GM18951 (cell line): ENCODE results near the gene TMEM182.

Experiments used
- POLR2A ChIP-seq: IDR thresholded peaks from 4 replicates; pipeline ENCODE4 v1.6.1; 2011; ENCODE audit warnings: mild to moderate bottlenecking; ENCODE audit not compliant: insufficient read length, insufficient read depth; ENCODE audit errors: extremely low read depth
- in situ Hi-C: fragments of 300-500 bp; cut with MboI; formaldehyde crosslinking; loops from one replicate; pipeline ENCODE4 v1.12.0; 2022; ENCODE audit warnings: low sequenced_read_pairs, mixed read lengths, inconsistent platforms; ENCODE audit not compliant: unreplicated experiment

Gene TMEM182

GRCh38 chr2:102837626-102838198, 75.9 kb downstream of the TMEM182 start:
- no peak for TF ChIP-seq POLR2A
- in situ Hi-C loops = no loop called here

GRCh38 chr2:102839668-102840388, 78.0 kb downstream of the TMEM182 start:
- no peak for TF ChIP-seq POLR2A
- in situ Hi-C loops = no loop called here

- in situ Hi-C loops = no loop called here
- no peak for TF ChIP-seq POLR2A
These were observed 79.4 kb downstream of the TMEM182 start for GRCh38 chr2:102841107-102841840.

- TF ChIP-seq POLR2A = no peak
- in situ Hi-C loops = no loop called here
These were observed 82.1 kb downstream of the TMEM182 start for GRCh38 chr2:102843764-102844443.

- no peak for TF ChIP-seq POLR2A
- in situ Hi-C loops = no loop called here
These were observed 83.1 kb downstream of the TMEM182 start for GRCh38 chr2:102844911-102845310.

GRCh38 chr2:102848366-102848839, 86.6 kb downstream of the TMEM182 start:
- in situ Hi-C loops = no loop called here
- TF ChIP-seq POLR2A = no peak

- in situ Hi-C loops = no loop called here
- no peak for TF ChIP-seq POLR2A
These were observed 89.1 kb downstream of the TMEM182 start for GRCh38 chr2:102850888-102851287.

GRCh38 chr2:102852867-102853266, 91.0 kb downstream of the TMEM182 start:
- TF ChIP-seq POLR2A = no peak
- in situ Hi-C loops = no loop called here
